Heart right ventricle (tissue), 16 donors: ENCODE data around the gene TMEM132D. TPM values are rescaled to one million over a fixed set of nuclear protein-coding genes. Genes with fewer than 3 reads are reported as not detected.

Source experiments
- ATAC-seq, 8 donors: fragments of 200-7000 bp; cut with Tn5 transposase; one replicate each; pipeline ENCODE4 v1.9.1; 2020; ENCODE audit warnings: mild to moderate bottlenecking in 8 of 8, moderate library complexity in 8 of 8, moderate number of reproducible peaks in 1 of 8
- DNase-seq, 2 donors: peaks; one replicate each; pipeline ENCODE4 v3.0.0-alpha.2; 2020
- H3K27ac ChIP-seq, 10 donors: fragments of 200-600 bp; sonication (generic) in 2 of 10; one replicate each; pipeline versions ENCODE4 v1.5.0 to v1.8.0; 2020 to 2022; ENCODE audit warnings: mild to moderate bottlenecking in 3 of 10
- H3K27me3 ChIP-seq, 7 donors: fragments of 200-600 bp; one replicate each; pipeline ENCODE4 v1.8.0; 2021 to 2022; ENCODE audit warnings: mild to moderate bottlenecking in 2 of 7
- H3K36me3 ChIP-seq, 9 donors: fragments of 200-600 bp; sonication (generic) in 1 of 9; one replicate each; pipeline versions ENCODE4 v1.5.0 to v1.8.0; 2020 to 2022; ENCODE audit warnings: mild to moderate bottlenecking in 2 of 9
- H3K4me1 ChIP-seq, 9 donors: fragments of 200-600 bp; sonication (generic) in 1 of 9; one replicate each; pipeline versions ENCODE4 v1.5.0 to v1.8.0; 2020 to 2022; ENCODE audit warnings: mild to moderate bottlenecking in 4 of 9
- H3K4me3 ChIP-seq, 10 donors: fragments of 200-600 bp; sonication (generic) in 2 of 10; one replicate each; pipeline versions ENCODE4 v1.5.0 to v1.8.0; 2020 to 2022; ENCODE audit warnings: mild to moderate bottlenecking in 7 of 10, moderate library complexity in 2 of 10
- H3K9me3 ChIP-seq, 11 donors: fragments of 200-600 bp in 10 of 11; sonication (generic) in 2 of 11; one replicate each; pipeline versions ENCODE4 v1.5.0 to v1.8.0; 2013 to 2022; ENCODE audit warnings: mild to moderate bottlenecking in 2 of 11, control low read depth in 1 of 11, moderate library complexity in 1 of 11
- WGBS, 2 donors: extraction: QIAGEN DNeasy Blood & Tissue Kit; methylation state at CpG; one replicate each; pipeline ENCODE4 v1.1.7; 2013; ENCODE audit warnings: inconsistent platforms in 1 of 2; 5-methylcytosine and 5-hydroxymethylcytosine counted together
- intact Hi-C, 10 donors: fragments of 100-400 bp; cut with DNase I; formaldehyde crosslinking; loops; one replicate each; pipeline versions ENCODE4 v1.11.1 to v1.14.2; 2022
- polyA plus RNA-seq, 2 donors: library from polyadenylated mRNA; stranded (reverse); fragments of 200-250 nt; gene quantifications; one replicate each; pipeline ENCODE4 v1.2.3, GENCODE V29; 2013
- total RNA-seq, 10 donors: library from RNA; stranded (reverse); fragmentation: NEBNext Ultra II Directional in 3 of 10; extraction: Animal tissue kit (Norgen Biotek cat#: 25700) in 3 of 10; gene quantifications; one replicate each; pipeline versions ENCODE4 v1.2.1 to v1.2.4, GENCODE V29; 2021 to 2023
- TF ChIP-seq, protein P1 (sequence below), 9 donors: fragments of 200-600 bp; sonication (generic) in 2 of 9; IDR thresholded peaks; one replicate each; pipeline versions ENCODE4 v1.5.0 to v1.8.0; 2021 to 2022; ENCODE audit warnings: antibody characterized with exemption in 9 of 9, mild to moderate bottlenecking in 5 of 9, moderate library complexity in 1 of 9
- donor health status: Arrhythmogenic right ventricular cardiomyopathy.
- donor health status: ischemic (EF 13 %, LVEDD 7.1; RV severe dilation, severe dysfunction).
- donor health status: healthy with polysubstance abuse.
- donor health status: DM: no; HTN: yes; CAD: no.
- donor health status: DM: no; HTN: no; CAD: no.
- donor health status: ischemic (EF 25% LVEDD 6.9; RV normal size, moderate dysfunction).
- donor health status: ischemic (EF 25% LVEDD 5.7; RV mildly dilated, moderate dysfunction).
- donor health status: healthy.
- donor health status: DM: yes; HTN: yes; CAD: no.
- donor health status: Ischemic cardiomyopathy.
- donor health status: ischemic (EF 35%, LVEDD 5.7; RV mildly dilated, moderate dysfunction).
- donor health status: nonischemic (EF 11% LVEDD 7.7; RV severe dilation, severe dysfunction).
- donor health status: DM: yes; HTN: yes; CAD: no.
- donor health status: PGD.
- donor health status: ischemic (EF 29% LVEDD 5.4; RV normal size, mild dysfunction).
- donor health status: nonischemic (EF 23%, LVEDD 6.1; RV moderate dilation, normal function).

TMEM132D gene
- total and polyA plus RNA-seq, 12 donors, result not detected

- ATAC-seq, result no peak
- H3K27ac ChIP-seq, result no peak overlapping the region
- no peaks in the 10 kb centered on the region for H3K27me3 ChIP-seq
- TF ChIP-seq, protein P1, sequence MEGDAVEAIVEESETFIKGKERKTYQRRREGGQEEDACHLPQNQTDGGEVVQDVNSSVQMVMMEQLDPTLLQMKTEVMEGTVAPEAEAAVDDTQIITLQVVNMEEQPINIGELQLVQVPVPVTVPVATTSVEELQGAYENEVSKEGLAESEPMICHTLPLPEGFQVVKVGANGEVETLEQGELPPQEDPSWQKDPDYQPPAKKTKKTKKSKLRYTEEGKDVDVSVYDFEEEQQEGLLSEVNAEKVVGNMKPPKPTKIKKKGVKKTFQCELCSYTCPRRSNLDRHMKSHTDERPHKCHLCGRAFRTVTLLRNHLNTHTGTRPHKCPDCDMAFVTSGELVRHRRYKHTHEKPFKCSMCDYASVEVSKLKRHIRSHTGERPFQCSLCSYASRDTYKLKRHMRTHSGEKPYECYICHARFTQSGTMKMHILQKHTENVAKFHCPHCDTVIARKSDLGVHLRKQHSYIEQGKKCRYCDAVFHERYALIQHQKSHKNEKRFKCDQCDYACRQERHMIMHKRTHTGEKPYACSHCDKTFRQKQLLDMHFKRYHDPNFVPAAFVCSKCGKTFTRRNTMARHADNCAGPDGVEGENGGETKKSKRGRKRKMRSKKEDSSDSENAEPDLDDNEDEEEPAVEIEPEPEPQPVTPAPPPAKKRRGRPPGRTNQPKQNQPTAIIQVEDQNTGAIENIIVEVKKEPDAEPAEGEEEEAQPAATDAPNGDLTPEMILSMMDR (IDR thresholded peaks at IDR 0.05), result no peak
- no peaks in the 10 kb centered on the region for H3K36me3 ChIP-seq
- H3K4me1 ChIP-seq, result no peaks in the 10 kb centered on the region
- WGBS, 2 donors, result 68 to 78% methylated on average over 3 of the region's 3 CpGs
- DNase-seq, result no peak
- peaks cover 0 to 37% (median under 1%) of the 10 kb centered on the region in 11 donors for H3K9me3 ChIP-seq
- no peak overlapping the region for H3K4me3 ChIP-seq
- intact Hi-C loops, result no loop called here
Measured at GRCh38 chr12:129675947-129676346, 227.9 kb downstream of the TMEM132D start.

GRCh38 chr12:129675496-129675895 is 228.3 kb downstream of the TMEM132D start:
- Histone ChIP-seq H3K27ac (no peak overlapping the region), H3K4me1 (no peaks in the 10 kb centered on the region), H3K4me3 (no peak overlapping the region), H3K36me3 (no peaks in the 10 kb centered on the region), H3K27me3 (no peaks in the 10 kb centered on the region), H3K9me3 (peaks cover 0 to 33% (median 0%) of the 10 kb centered on the region in 11 donors)
- TF ChIP-seq, protein P1 (IDR thresholded peaks at IDR 0.05), result no peak
- WGBS, 2 donors, result 69 to 72% methylated on average over 4 of the region's 4 CpGs
- ATAC-seq, result no peak
- intact Hi-C loops, result no loop called here
- no peak for DNase-seq

DNA sequence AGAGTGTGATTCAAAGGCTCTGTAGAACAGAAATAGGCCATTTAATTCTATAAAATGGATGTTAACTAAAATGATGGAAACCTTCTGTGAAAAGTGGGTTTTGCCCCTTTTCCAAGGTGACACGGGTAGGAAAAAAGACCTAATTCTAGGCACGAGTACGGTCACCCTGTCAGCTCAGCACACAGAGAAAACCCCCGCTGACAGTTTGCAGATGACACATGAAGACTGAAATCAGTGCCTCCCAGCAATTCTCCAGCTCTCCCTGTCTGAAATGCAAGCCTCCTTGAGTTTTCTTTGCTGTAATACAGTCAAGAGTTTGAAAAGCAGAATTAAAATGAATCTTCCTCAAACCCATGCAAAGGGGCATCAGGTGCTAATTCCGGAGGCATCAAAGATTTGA is 230.0 kb downstream of the TMEM132D start:
- H3K36me3 ChIP-seq, result no peaks in the 10 kb centered on the region
- 51 to 59% methylated on average over 5 of the region's 5 CpGs for WGBS, 2 donors
- no peaks in the 10 kb centered on the region for H3K4me1 ChIP-seq
- peaks cover 0 to 16% (median 0%) of the 10 kb centered on the region in 11 donors for H3K9me3 ChIP-seq
- TF ChIP-seq, protein P1 (IDR thresholded peaks at IDR 0.05), result no peak
- ATAC-seq, result no peak
- DNase-seq, result no peak
- no peak overlapping the region for H3K27ac ChIP-seq
- H3K4me3 ChIP-seq, result no peak overlapping the region
- H3K27me3 ChIP-seq, result no peaks in the 10 kb centered on the region
- intact Hi-C loops, result no loop called here

GRCh38 chr12:129672110-129672509 is 231.7 kb downstream of the TMEM132D start:
- intact Hi-C loops, result no loop called here
- TF ChIP-seq, protein P1 (IDR thresholded peaks at IDR 0.05), result no peak
- no peaks in the 10 kb centered on the region for H3K36me3 ChIP-seq
- 61 to 74% methylated on average over 8 of the region's 8 CpGs for WGBS, 2 donors
- no peak overlapping the region for H3K4me3 ChIP-seq
- no peak overlapping the region for H3K27ac ChIP-seq
- H3K27me3 ChIP-seq, result no peaks in the 10 kb centered on the region
- no peak for DNase-seq
- no peak for ATAC-seq
- H3K9me3 ChIP-seq, result peaks cover 0 to 6% (median 0%) of the 10 kb centered on the region in 11 donors
- H3K4me1 ChIP-seq, result no peaks in the 10 kb centered on the region
